ENCODE data around the gene EEPD1. TPM values are rescaled to one million over a fixed set of nuclear protein-coding genes. Genes with fewer than 3 reads are reported as not detected.
"Not testable (repeated sequence)": the region's sequence is repeated elsewhere in the genome, so short reads cannot be mapped to it uniquely, and the experiment has no call there.

Gene EEPD1
- total RNA-seq, 1 experiment from 2014 or later: 26.3 TPM

GRCh38 chr7:36128448-36129047 lies 24.5 kb upstream of the EEPD1 start:
- DNase-seq (ENCODE audit: low spot score): peak; percentile 94

GRCh38 chr7:36129048-36129534 lies 24.0 kb upstream of the EEPD1 start:
- DNase-seq (ENCODE audit: low spot score): peak; percentile 66

GRCh38 chr7:36130236-36130945 lies 22.7 kb upstream of the EEPD1 start:
- DNase-seq (ENCODE audit: low spot score): no peak

GRCh38 chr7:36131026-36131425 lies 22.0 kb upstream of the EEPD1 start:
- no peak for DNase-seq (ENCODE audit: low spot score)

GRCh38 chr7:36131499-36131898 lies 21.6 kb upstream of the EEPD1 start:
- DNase-seq (ENCODE audit: low spot score): no peak

- no peak for DNase-seq (ENCODE audit: low spot score)
Observed at GRCh38 chr7:36132012-36132411, 21.0 kb upstream of the EEPD1 start.

GRCh38 chr7:36135700-36136099 lies 17.4 kb upstream of the EEPD1 start:
- no peak for DNase-seq (ENCODE audit: low spot score)

- no peak for DNase-seq (ENCODE audit: low spot score)
Observed at GRCh38 chr7:36137258-36137657, 15.8 kb upstream of the EEPD1 start.

GRCh38 chr7:36137754-36138153 lies 15.3 kb upstream of the EEPD1 start:
- DNase-seq (ENCODE audit: low spot score): no peak

GRCh38 chr7:36138209-36138608 lies 14.8 kb upstream of the EEPD1 start:
- no peak for DNase-seq (ENCODE audit: low spot score)

GRCh38 chr7:36141351-36141750 lies 11.7 kb upstream of the EEPD1 start:
- no peak for DNase-seq (ENCODE audit: low spot score)

- no peak for DNase-seq (ENCODE audit: low spot score)
Observed at GRCh38 chr7:36141850-36142249, 11.2 kb upstream of the EEPD1 start.

GRCh38 chr7:36144189-36144588 lies 8.9 kb upstream of the EEPD1 start:
- DNase-seq (ENCODE audit: low spot score): no peak

GRCh38 chr7:36145686-36146085 lies 7.4 kb upstream of the EEPD1 start:
- no peak for DNase-seq (ENCODE audit: low spot score)

- DNase-seq (ENCODE audit: low spot score): no peak
Observed at GRCh38 chr7:36147361-36147760, 5.7 kb upstream of the EEPD1 start.

- DNase-seq (ENCODE audit: low spot score): no peak
Observed at GRCh38 chr7:36148422-36149065, 4.5 kb upstream of the EEPD1 start.

- DNase-seq (ENCODE audit: low spot score): not testable (repeated sequence)
Observed at GRCh38 chr7:36149240-36149639, 3.8 kb upstream of the EEPD1 start.

- DNase-seq (ENCODE audit: low spot score): no peak
Observed at GRCh38 chr7:36149694-36150452, 3.2 kb upstream of the EEPD1 start.

- no peak for DNase-seq (ENCODE audit: low spot score)
Observed at GRCh38 chr7:36151921-36152755, 916 bp upstream of the EEPD1 start.

GRCh38 chr7:36153571-36154097 lies 580 bp downstream of the EEPD1 start:
- no peak for DNase-seq (ENCODE audit: low spot score)

Measured in A172 (cell line).